T-helper 2 cell treated with Interferon-gamma antibody and Interleukin-4, amounts not matched to agents 100 ng/mL and 5 ng/mL, for 36 hours (primary cell): ENCODE results near the gene CLASP1. TPM values are rescaled to one million over a fixed set of nuclear protein-coding genes. Genes with fewer than 3 reads are reported as not detected.
"Not testable (repeated sequence)": the region's sequence is repeated elsewhere in the genome, so short reads cannot be mapped to it uniquely, and the experiment has no call there.

ENCODE experiments used
- intact Hi-C: fragments of 100-400 bp; cut with micrococcal nuclease; formaldehyde crosslinking; loops from one replicate; pipeline ENCODE4 v1.15.1; 2023
- total RNA-seq: library from RNA; stranded (reverse); gene quantifications from 2 replicates; pipeline ENCODE4 v1.2.3, GENCODE V29; 2022

CLASP1 gene
- total RNA-seq, 1 donor from 2014 or later = 54.7 TPM

DNA sequence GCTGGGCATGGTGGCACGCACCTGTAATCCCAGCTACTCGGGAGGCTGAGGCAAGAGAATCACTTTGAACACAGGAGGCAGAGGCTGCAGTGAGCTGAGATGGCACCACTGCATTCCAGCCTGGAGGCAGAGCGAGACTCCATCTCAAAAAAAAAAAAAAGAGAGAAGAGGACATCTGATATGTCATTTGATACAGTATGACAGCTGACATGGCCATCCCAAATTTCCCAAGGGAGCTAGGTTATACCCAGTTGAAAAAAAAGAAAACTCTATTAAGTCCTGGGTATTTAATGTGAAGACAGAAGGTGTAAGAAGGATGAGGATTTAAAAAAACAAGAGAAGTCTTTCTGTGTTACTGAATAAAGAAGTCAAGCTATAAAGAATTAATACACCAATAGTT, 23.3 kb downstream of the CLASP1 start:
- intact Hi-C loops = no loop called here

DNA sequence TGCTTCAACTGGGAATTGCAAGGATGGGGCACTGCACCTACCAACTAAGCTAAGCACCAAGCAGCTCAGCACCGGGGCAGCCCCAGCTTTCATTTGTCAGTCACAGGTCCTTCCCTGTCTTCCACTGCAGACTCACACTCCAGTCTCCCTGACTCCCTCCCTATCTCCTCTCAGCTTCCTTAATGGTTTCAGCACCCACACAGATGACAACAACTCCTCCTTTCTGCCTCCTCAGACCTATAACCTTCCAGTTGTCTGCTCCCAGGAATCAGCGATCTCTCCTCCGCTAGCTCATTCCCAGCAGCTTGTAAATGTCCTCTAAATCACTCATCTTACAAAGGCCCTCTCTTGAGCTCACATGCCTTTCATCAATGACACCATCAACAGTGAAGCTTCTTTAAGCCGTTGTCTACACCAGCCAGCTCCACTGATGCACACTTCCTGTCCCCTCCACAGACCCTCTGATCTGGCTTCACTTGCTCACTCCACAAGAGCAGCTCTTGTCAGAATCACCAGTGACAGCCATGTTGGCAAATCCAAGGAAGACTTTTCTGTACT, 32.1 kb downstream of the CLASP1 start:
- intact Hi-C loops = no loop called here

DNA sequence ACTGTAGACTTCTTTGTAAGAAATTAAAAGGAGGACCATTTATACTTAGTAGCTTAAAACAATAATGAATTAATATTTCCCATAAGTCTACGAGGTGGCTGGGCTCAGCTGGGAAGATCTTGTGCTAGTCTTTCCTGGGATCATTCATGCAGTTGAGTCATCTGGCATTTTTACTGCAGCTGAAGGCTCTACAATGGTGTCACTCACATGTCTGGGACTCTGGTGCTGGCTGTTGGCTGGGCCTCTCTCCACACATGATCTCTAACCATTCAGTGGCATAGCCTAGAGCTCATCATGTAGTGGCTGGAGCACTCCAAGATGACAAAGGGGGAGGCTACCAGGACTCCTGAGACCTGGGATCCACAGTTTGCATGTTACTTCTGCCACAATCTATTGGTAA, 35.5 kb downstream of the CLASP1 start:
- intact Hi-C loops = no loop called here

DNA sequence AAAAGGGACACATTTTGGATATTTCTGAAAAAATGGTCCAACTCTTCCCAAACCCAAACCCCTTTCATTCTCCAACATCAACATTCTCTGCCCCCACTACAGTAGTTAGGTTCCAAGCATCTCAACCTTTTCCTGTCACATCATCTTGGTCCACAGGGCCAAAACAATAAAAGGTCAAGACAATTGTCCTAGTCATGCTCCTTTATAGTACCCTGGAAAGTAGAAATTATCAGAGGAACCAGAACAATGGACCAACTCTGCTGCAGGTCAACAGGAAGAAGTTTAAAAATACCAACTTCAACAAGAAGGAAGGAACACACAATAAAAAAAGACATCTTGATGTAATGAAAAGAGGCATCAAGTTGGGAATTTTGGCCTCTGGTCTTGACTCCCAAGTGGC, 36.1 kb downstream of the CLASP1 start:
- intact Hi-C loops = no loop called here

DNA sequence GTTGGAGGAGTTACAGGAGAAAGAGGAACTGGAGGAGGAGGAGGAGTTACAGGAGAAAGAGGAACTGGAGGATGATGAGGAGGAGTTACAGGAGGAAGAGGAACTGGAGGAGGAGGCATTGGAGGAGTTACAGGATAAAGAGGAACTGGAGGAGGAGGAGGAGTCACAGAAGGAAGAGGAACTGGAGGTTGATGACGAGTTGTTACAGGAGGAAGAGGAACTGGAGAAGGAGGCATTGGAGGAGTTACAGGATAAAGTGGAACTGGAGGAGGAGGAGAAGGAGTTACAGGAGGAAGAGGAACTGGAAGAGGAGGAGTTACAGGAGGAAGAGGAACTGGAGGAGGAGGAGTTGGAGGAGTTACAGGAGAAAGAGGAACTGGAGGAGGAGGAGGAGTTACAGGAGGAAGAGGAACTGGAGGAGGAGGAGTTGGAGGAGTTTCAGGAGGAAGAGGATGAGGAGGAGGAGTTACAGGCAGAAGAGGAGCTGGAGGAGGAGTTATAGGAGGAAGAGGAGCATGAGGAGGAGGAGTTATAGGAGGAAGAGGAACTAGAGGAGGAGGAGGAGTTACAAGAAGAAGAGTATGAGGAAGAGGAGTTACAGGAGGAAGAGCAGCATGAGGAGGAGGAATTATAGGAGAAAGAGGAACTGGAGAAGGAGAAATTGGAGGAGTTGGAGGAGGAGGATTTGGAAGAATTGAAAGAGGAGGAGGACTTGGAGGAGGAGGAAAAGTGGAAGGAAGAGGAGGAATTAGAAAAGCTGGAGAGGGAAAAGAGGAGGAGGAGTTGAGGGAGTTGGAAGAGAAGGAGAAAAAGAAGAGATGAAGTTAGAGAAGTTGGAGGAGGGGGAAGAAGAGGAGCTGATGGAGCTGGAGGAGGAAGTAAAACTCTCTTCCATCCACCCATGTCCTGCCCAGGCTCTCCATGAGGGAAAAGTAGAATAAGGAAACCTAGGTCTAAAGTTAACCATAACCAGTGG, 37.2 kb downstream of the CLASP1 start:
- intact Hi-C loops = no loop called here

DNA sequence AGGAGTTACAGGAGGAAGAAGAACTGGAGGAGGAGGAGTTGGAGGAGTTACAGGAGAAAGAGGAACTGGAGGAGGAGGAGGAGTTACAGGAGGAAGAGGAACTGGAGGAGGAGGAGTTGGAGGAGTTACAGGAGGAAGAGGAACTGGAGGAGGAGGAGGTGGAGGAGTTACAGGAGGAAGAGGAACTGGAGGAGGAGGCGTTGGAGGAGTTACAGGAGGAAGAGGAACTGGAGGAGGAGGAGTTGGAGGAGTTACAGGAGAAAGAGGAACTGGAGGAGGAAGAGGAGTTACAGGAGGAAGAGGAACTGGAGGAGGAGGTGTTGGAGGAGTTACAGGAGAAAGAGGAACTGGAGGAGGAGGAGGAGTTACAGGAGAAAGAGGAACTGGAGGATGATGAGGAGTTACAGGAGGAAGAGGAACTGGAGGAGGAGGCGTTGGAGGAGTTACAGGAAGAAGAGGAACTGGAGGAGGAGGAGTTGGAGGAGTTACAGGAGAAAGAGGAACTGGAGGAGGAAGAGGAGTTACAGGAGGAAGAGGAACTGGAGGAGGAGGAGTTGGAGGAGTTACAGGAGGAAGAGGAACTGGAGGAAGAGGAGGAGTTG, 38.1 kb downstream of the CLASP1 start:
- intact Hi-C loops = not testable (repeated sequence)

DNA sequence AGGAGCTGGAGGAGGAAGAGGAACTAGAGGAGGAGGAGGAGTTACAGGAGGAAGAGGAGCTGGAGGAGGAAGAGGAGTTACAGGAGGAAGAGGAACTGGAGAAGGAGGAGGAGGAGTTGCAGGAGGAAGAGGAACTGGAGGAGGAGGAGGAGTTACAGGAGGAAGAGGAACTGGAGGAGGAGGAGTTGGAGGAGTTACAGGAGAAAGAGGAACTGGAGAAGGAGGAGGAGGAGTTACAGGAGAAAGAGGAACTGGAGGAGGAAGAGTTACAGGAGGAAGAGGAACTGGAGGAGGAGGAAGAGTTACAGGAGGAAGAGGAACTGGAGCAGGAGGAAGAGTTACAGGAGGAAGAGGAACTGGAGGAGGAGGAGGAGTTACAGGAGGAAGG, 38.8 kb downstream of the CLASP1 start:
- intact Hi-C loops = not testable (repeated sequence)

DNA sequence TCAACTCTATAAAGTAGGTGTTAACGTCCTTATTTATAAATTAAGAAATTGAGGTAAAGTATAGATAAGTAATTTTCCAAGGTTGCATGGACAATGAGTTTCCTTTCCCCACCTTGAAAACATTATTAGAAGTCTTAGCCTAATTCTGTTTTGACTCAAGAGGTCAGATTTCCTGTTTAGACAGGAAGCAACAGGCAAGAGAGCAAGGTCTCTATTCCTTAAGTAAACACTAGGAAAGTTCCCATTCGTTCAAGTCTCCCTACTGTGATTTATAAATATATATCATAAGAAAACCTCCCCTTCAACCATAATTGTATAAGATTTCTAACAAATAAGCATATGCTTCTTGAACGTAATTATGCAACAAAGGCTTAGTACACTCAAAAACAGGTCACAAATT, 40.3 kb downstream of the CLASP1 start:
- intact Hi-C loops = no loop called here

DNA sequence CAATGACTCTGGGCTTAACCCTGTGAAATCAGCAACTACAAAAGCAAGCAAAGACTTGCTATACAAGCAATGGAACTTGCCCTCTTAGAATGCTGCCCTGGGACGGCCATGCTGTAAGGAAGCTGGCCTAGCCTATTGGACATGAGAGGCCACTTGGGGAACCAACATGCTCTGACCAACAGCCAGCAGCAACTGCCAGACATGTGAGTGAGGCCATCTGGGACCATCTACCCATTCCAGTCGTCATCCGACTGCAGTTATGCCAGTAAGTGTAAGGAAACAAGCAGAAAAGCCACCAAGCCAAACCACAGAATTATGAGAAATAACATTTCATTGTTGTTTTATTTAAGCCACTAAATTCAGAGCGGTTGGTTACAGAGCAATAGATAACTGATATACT, 40.9 kb downstream of the CLASP1 start:
- intact Hi-C loops = no loop called here

DNA sequence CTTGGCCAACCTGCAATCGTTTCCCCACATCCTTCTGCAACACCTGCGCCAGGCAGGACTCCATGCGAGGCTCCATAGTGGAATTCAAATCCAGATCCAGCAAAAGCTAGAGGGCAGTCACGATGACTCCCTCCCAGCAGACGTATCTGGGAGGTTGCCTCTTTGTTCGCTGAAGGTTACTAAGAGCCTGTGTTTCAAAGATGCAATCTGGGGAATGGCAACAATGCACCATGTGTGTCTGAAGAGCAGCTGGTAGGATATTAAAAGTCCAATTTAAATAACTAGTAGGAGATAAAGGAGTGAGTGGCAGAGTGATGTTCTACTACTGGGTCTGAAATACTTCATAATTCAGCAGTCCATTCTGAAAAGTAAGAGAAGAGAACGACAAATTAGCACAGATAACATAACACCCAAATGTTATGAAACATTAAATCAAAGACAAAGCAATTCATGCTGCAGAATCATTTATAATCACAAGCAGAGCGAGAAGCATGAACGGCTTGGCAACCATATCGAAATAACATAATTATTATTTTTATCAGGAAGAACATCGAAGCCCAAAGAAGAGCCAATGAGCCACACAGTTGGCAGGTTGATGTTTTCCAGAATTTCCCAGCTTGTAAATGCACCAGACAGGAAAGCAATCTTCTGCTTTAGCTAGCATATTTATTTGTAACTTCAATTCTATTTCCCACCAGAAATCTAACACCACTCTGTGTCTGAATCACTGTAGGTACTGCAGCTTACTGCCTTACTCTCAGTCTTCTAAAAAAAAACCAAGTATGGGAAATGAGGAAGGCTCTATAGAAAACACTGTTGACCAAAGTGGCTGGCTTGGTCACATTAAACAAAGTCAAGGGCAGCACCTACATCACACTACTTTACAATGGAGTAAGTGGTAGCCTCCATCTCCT, 43.2 kb downstream of the CLASP1 start:
- intact Hi-C loops = no loop called here

DNA sequence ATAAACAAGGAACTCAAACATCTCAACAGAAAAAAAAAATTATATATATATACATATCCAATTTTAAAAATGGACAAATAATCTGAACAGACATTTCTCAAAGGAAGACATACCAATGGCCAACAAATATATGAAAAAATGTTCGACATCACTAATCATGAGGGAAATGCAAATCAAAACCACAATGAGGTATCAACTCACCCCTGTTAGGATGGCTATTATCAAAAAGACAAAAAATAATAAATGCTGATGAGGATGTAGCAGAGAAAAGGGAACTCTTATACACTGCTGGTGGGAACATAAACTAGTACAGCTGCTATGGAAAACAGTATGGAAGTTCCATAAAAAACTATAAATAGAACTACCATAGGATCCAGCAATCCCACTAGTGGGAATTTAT, 46.1 kb downstream of the CLASP1 start:
- intact Hi-C loops = no loop called here

DNA sequence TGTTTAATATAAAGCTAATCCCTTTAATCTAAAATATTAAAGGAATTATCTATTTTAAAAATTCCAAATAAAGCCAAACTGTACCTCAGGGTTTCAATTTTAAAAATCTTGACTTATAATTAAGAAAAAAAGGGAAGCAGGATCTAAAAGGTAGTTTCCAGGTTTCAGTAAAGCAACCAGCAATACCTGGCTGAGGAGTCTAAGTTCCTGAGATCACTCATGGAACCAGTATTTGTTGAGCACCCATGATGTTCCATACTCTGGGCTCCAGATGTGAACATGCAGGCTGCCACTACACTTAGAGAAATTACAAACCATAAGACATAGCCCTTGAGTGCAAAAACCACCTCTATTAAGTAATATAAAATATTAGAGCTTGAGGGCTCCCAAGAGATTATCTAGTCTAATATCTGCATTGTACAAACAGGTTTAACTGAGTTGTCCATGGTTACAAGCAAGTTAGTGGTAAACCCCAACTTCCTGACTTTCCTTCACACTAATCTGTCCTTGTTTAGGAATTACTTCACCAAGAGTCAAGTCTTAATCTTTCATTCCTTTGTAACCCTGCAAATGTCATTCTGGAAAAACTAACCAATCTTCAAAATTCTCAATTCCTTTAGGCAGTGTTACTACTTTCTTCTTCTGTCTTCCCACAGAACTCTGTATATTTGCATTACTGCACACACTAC, 49.2 kb downstream of the CLASP1 start:
- intact Hi-C loops = loop anchor here (5.0 kb wide), 2 partner anchors 38 to 117 kb away; no protein-coding TSS in a partner anchor

DNA sequence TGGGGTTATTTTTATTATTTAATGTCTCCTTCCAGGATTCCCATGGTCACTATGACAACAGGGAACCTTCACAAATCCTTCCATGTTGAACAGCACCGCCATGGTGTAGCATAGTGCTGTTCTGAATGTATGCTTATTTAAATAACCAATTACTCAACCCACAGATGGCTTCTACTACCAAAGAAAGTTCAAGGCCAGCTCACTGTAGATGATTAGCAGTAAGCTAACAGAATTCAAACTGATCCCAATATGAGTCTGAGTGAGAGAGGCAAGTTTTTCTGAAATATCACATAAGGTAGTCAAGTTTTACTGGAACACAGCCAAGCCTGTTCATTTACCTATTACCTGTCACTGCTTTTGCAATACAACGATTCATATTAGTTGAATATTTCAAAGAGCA, 51.2 kb downstream of the CLASP1 start:
- intact Hi-C loops = loop anchor here (5.0 kb wide), 2 partner anchors 36 to 119 kb away; no protein-coding TSS in a partner anchor

DNA sequence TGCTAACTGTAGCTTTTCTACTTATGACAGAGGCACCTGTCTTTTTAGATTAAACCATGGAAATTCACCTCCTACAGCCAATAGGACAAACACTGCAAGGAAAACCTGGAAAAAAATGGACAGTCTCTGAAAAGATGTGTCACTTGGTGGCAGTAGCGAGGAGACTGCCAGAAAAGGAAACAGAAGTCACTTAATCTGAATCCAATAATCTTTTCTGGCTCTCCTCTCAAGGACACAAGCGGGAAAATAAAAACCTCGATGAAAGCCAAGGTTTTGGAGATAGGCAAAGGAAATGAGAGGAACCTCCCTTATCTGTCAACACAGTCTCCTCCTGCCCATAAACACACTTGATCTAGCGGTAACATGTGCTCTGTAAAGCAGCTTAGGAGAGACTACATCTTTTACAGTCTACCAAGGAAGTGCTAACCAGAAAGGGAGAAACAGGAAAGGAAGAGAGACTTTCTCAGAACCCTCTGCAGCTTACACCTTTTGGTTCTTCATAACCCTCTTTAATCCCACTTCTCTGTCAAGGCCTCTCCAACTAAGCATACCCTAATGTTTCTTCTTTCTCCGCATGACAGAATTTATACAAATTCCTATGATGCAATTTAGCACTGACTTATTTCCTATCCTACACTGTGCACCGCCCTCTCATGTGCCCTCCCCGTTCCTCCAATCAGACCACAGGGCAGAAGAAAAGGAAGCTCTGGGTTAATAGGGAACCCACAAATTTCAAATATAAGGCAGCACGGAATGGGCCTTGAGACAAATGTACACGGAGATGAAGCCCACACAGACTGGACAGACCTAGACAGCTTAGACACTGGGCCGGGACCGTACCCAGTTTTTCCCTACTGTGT, 52.8 kb downstream of the CLASP1 start:
- intact Hi-C loops = loop anchor here (1.0 to 5.0 kb wide), 5 partner anchors 34 to 141 kb away; no protein-coding TSS in a partner anchor

DNA sequence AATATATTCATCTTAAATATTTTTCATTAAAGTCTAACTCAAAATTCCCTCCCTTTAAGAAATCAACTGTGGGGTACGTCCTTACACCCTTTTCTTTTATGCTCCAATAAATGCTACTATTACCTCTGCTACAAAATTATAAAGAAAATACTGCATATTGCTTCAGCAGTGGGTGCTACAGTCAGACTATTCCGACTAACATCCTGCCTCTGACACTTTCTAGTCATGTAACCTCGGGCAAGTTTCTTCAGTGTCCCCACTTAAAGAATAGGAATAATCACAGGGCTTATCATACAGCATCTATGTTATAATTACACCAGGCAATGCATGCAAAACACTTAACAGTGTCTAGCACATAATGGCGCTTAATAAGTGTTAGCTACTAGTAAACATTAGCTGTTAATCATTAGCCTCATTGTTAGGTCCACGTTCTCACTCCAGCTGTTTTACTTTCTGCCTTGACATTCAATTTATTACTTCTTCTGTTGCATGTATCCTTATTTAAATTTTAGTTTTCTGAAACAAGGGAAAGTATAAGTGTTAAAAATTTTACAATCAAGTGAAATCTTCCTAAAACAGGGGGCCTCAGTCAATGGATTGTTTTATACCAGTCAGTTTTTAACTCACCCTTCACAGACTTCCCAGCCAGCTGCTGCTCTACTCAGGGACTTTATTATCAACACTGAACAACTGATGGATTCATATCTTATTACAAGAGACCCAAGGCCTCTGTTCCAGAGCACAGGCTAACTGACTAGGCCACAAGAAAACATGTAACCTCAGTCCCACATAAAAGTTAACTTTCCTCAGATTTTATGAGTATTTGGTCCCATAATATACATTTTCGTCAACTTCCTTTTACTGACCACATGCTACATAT, 54.0 kb downstream of the CLASP1 start:
- intact Hi-C loops = loop anchor here (5.0 kb wide), 2 partner anchors 33 to 122 kb away; no protein-coding TSS in a partner anchor

DNA sequence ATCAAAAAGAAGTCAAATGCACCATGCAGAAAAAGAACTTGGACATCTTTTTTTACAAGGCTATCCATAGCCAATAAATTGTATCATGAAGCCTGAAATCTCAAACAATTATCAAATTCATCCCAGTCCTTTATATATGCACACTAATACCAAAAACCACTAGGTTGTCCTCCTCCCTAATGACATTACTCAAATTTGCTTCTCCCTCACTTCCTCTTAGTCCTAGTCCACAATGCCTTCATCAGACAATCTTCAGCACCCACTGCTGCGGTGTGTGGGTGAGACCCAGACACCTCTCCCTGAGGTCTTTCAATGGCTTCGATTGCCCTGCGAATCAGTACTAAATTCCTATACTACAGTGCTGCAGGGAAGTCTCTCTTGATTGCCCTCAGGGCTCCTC, 58.1 kb downstream of the CLASP1 start:
- intact Hi-C loops = no loop called here

DNA sequence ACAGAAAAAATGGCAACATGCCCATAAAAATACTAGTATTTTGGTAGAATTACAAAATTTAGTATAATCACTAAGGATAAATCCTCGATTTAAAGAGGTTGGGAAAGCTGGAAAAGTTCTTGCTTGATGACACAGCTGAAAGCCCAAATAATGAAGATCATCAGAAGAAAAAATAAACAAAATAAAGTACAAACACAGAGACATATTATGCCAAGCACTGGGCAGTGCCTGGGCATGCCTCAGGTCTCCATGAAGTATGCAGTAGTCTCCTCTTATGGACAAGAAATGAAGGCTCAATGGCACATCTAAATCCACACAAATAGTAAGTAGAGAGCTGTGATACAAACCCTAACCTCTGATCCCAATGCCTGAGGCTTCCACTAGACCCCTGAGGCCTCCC, 60.9 kb downstream of the CLASP1 start:
- intact Hi-C loops = no loop called here

DNA sequence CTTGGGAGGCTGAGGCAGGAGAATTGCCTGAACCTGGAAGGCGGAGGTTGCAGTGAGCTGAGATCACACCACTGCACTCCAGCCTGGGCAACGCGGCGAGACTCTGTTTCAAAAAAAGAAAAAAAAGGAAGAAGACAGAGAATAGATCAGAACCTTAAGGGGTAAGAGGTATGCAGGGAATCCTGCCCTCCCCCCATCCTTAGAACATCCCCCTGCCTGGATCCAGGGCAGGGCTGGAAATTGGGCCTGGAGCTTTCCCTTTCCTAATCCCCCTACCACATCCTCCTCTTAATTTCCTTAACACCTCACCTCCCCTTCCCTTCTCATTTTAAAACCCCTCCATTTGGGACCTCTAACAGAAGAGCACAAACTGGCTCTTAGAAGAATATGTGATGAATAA, 62.1 kb downstream of the CLASP1 start:
- intact Hi-C loops = no loop called here

DNA sequence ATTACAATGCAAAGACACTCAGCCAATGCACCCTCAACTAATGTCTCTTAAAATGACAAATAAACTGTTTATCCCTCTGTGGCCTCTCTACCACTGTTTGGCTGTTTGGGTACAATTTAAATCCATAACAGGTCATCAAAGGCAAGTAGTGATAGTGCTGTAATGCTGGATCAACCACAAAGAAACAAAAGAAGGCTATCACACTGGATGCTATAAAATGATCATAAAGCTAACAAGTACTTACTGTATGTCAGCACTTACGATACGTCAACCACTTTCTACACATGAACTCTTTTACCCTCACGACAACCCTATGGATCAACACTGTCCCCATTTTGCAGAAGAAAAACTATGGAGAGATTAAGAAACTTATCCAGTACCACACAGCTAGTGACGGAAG, 64.5 kb downstream of the CLASP1 start:
- intact Hi-C loops = no loop called here
